ENCODE results near the gene AMFR. TPM values are rescaled to one million over a fixed set of nuclear protein-coding genes. Genes with fewer than 3 reads are reported as not detected.

The AMFR gene
- total RNA-seq, 1 donor from 2014 or later, result 69.9 TPM

GRCh38 chr16:56426585-56426984 is 1.2 kb upstream of the AMFR start:
- TF ChIP-seq CTCF (IDR thresholded peaks at IDR 0.05; ENCODE audit: partially characterized antibody, unreplicated experiment), result no peak
- H3K4me3 Mint-ChIP-seq (ENCODE audit: unreplicated experiment), result no peak overlapping the region
- no peak for DNase-seq
- peak overlapping the region; percentile 18 for H3K27ac Mint-ChIP-seq (ENCODE audit: unreplicated experiment)
- H3K9me3 Mint-ChIP-seq (ENCODE audit: unreplicated experiment), result peaks cover 4% of the 10 kb centered on the region
- H3K27me3 Mint-ChIP-seq (ENCODE audit: unreplicated experiment), result peaks cover 2% of the 10 kb centered on the region
- peaks cover 23% of the 10 kb centered on the region for H3K4me1 Mint-ChIP-seq (ENCODE audit: low read depth, unreplicated experiment)
- H3K36me3 Mint-ChIP-seq (ENCODE audit: unreplicated experiment), result no peaks in the 10 kb centered on the region

GRCh38 chr16:56424791-56425438 is 430 bp downstream of the AMFR start:
- Mint-ChIP-seq H3K9me3 (ENCODE audit: unreplicated experiment) (peaks cover 4% of the 10 kb centered on the region), H3K4me3 (ENCODE audit: unreplicated experiment) (peak overlapping the region; percentile 98), H3K27me3 (ENCODE audit: unreplicated experiment) (peaks cover 2% of the 10 kb centered on the region), H3K27ac (ENCODE audit: unreplicated experiment) (peak overlapping the region; percentile 76), H3K4me1 (ENCODE audit: low read depth, unreplicated experiment) (peaks cover 25% of the 10 kb centered on the region), H3K36me3 (ENCODE audit: unreplicated experiment) (no peaks in the 10 kb centered on the region)
- TF ChIP-seq CTCF (IDR thresholded peaks at IDR 0.05; ENCODE audit: partially characterized antibody, unreplicated experiment), result no peak
- DNase-seq, result peak; percentile 60

GRCh38 chr16:56424404-56424764 is 961 bp downstream of the AMFR start:
- Mint-ChIP-seq H3K36me3 (ENCODE audit: unreplicated experiment) (no peaks in the 10 kb centered on the region), H3K27me3 (ENCODE audit: unreplicated experiment) (peaks cover 2% of the 10 kb centered on the region), H3K9me3 (ENCODE audit: unreplicated experiment) (peaks cover 4% of the 10 kb centered on the region), H3K27ac (ENCODE audit: unreplicated experiment) (peak overlapping the region; percentile 76), H3K4me1 (ENCODE audit: low read depth, unreplicated experiment) (peaks cover 25% of the 10 kb centered on the region), H3K4me3 (ENCODE audit: unreplicated experiment) (peak overlapping the region; percentile 98)
- TF ChIP-seq CTCF (IDR thresholded peaks at IDR 0.05; ENCODE audit: partially characterized antibody, unreplicated experiment), result no peak
- DNase-seq, result no peak

GRCh38 chr16:56423584-56424403 is 1.6 kb downstream of the AMFR start:
- no peak for DNase-seq
- peak overlapping the region; percentile 98 for H3K4me3 Mint-ChIP-seq (ENCODE audit: unreplicated experiment)
- peaks cover 4% of the 10 kb centered on the region for H3K9me3 Mint-ChIP-seq (ENCODE audit: unreplicated experiment)
- H3K36me3 Mint-ChIP-seq (ENCODE audit: unreplicated experiment), result no peaks in the 10 kb centered on the region
- no peak for TF ChIP-seq CTCF (IDR thresholded peaks at IDR 0.05; ENCODE audit: partially characterized antibody, unreplicated experiment)
- peaks cover 2% of the 10 kb centered on the region for H3K27me3 Mint-ChIP-seq (ENCODE audit: unreplicated experiment)
- peaks cover 25% of the 10 kb centered on the region for H3K4me1 Mint-ChIP-seq (ENCODE audit: low read depth, unreplicated experiment)
- H3K27ac Mint-ChIP-seq (ENCODE audit: unreplicated experiment), result peak overlapping the region; percentile 76

GRCh38 chr16:56422896-56423441 is 2.4 kb downstream of the AMFR start:
- H3K9me3 Mint-ChIP-seq (ENCODE audit: unreplicated experiment), result peaks cover 4% of the 10 kb centered on the region
- no peak overlapping the region for H3K27ac Mint-ChIP-seq (ENCODE audit: unreplicated experiment)
- no peak for DNase-seq
- H3K36me3 Mint-ChIP-seq (ENCODE audit: unreplicated experiment), result no peaks in the 10 kb centered on the region
- H3K27me3 Mint-ChIP-seq (ENCODE audit: unreplicated experiment), result peaks cover 2% of the 10 kb centered on the region
- peak overlapping the region; percentile 58 for H3K4me3 Mint-ChIP-seq (ENCODE audit: unreplicated experiment)
- TF ChIP-seq CTCF (IDR thresholded peaks at IDR 0.05; ENCODE audit: partially characterized antibody, unreplicated experiment), result no peak
- H3K4me1 Mint-ChIP-seq (ENCODE audit: low read depth, unreplicated experiment), result peaks cover 21% of the 10 kb centered on the region

Measured in glutamatergic neuron (in vitro differentiated cells).